ENCODE data around the gene UTS2R.

DNA sequence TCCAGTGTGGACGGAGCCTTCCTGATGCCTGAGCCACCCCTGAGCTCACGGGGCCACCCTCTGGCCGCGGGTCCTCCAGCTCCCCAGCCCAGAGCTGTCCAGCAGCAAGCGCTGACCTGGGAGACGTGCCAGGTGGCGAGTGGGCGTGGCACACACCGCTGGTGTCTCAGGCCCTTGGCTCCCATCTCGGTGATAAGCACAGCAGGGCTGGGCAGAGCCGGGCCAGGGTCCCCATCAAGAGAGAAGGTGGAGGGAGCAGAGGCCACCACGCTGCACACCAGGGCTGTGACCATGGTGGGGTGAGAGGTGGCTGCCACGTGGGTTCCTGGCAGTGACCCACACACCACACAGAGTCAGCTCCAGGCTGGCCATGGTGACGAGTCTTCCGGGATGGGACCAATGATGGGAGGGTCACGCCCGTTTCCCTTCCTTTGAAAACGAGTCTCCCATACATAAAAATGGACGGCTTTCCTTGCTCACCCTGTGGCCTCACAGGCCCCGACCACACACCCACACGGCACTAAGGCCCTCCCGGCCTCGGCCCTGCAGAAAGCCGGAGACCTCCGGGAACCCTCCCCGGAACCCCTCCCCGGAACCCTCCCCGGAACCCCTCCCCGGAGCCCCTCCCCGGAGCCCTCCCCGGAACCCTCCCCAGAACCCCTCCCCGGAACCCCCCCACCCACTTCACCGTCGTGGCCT, 16.8 kb downstream of the UTS2R start:
- peak; percentile 79 for TF ChIP-seq REST (IDR thresholded peaks at IDR 0.05; ENCODE audit: insufficient replicate concordance, low read depth)
- TF ChIP-seq, protein P1, sequence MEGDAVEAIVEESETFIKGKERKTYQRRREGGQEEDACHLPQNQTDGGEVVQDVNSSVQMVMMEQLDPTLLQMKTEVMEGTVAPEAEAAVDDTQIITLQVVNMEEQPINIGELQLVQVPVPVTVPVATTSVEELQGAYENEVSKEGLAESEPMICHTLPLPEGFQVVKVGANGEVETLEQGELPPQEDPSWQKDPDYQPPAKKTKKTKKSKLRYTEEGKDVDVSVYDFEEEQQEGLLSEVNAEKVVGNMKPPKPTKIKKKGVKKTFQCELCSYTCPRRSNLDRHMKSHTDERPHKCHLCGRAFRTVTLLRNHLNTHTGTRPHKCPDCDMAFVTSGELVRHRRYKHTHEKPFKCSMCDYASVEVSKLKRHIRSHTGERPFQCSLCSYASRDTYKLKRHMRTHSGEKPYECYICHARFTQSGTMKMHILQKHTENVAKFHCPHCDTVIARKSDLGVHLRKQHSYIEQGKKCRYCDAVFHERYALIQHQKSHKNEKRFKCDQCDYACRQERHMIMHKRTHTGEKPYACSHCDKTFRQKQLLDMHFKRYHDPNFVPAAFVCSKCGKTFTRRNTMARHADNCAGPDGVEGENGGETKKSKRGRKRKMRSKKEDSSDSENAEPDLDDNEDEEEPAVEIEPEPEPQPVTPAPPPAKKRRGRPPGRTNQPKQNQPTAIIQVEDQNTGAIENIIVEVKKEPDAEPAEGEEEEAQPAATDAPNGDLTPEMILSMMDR (IDR thresholded peaks at IDR 0.05; ENCODE audit: insufficient read depth, low read length), result no peak

Measured in HL-60 (cell line).